Measurements from ENCODE around the gene TIMMDC1.
"Not testable (repeated sequence)": the region's sequence is repeated elsewhere in the genome, so short reads cannot be mapped to it uniquely, and the experiment has no call there.

TIMMDC1 gene

DNA sequence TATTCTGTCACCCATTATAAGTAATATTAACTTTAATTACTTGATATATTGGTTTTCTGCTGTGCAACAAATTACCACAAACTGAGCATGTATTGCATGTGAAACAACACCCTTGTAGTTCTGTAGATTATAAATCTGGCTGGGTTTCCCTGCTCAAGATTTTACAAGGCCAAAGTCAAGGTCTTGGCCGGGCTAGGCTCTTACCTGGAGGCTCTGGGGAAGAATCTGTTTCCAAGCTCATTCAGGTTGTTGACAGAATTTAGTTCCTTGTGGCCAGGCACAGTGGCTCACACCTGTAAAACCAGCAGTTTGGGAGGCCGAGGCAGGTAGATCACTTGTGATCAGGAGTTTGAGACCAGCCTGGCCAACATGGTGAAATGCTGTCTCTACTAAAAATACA is 16.3 kb downstream of the TIMMDC1 start:
- DNase-seq: no peak

DNA sequence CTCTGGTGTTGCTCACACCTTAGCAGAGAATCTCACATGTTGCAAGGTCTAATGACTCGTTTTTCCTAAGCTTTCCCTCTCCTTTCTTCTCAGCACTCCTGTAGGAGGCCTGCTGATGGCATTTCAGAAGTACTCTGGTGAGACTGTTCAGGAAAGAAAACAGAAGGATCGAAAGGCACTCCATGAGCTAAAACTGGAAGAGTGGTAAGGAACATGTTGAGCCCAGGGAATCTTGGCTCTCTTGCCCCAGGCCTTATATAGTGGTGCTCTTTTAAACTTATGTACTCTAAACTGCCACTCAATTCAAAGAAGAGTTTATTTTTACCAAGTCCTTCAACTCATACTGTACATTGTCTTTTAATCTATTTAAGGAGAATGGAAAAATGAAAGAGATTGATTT is 18.8 kb downstream of the TIMMDC1 start:
- DNase-seq: no peak

DNA sequence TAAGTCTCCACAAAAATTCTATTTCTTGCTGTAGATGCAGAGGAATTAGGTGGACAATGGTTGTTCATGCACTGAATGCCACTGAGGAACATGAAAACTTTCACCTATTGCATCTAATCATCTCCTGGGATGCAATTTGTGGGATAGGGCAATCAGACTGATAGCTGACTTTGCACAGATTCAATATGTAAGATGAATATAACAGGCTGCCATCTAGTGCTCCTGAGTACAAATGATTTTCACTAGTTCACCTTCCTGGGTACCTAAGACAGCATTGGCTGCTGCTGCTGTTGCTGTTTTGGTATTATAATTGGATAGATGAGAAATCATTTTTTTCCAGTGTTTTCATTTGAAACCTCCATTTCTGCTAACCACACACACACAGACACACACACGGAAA is 19.7 kb downstream of the TIMMDC1 start:
- DNase-seq: no peak

DNA sequence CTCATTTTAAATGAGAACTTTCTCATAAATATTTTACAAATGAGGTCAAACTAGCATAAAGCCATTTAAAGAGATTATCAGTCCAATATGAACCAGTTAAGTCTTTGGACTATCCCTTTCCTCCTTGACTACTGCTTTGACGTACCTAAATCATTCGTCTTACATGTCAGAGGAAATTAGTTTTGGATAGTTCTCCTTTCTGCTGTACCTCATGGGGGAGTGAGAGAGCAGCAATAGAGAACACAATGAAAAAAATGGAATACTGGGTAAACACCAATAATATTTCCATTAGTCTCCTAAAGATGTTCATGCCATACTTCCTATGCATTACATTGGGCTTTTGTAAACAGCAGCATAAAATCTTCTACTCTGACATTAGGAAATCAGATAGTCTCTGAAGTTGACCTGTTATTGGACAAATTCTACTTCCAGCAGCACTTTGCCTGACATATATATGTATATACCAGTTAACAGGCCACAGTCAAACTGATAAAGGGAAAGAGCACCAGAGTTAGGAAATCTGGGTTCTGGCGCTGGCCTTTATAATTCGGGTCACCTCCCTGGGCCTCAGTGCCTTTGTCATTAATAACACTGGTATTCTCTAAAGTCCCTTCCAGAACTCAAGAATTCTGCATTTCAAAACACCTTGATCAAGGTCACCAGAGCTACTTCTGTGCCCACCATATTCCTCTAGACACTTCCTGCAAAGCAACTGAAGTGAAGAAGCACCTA is 26.8 kb downstream of the TIMMDC1 start:
- no peak for DNase-seq

DNA sequence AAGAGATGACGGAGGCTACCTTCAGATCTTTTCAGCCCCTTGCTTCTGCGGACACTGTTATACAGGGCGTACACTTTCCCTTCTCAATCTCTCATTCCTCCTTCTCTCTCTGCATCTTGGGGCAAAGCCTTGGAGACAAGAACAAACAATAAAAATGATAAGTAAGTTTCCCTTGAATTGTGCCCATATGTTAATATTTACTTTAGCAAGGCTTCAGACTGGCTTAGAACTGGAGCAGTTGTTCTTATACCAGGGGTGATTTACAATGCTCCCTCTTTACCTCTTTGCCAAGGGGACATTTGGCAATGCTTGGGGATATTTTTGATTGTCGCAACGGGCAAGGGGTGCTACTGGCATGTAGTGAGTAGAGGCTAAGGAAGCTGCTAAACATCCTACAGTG is 29.4 kb downstream of the TIMMDC1 start:
- DNase-seq: no peak

DNA sequence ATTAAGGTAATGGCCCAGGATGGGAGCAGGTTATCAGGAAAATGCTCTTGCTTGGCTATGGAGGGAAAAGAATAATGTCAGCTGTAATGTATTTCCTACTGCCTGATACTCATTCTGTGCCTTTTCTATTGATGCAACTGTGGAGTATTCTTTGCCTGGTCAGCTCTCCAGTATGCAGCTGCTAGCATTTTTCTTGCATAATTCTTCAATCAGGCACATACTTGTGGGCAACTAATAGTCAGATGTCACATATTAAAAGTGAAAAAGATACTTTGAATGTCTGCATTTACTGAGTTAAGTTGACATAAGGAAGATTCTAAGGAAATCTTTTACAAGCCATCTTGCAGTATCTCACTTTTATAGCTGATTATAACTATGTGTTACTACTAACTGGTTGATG is 31.5 kb downstream of the TIMMDC1 start:
- DNase-seq: no peak

DNA sequence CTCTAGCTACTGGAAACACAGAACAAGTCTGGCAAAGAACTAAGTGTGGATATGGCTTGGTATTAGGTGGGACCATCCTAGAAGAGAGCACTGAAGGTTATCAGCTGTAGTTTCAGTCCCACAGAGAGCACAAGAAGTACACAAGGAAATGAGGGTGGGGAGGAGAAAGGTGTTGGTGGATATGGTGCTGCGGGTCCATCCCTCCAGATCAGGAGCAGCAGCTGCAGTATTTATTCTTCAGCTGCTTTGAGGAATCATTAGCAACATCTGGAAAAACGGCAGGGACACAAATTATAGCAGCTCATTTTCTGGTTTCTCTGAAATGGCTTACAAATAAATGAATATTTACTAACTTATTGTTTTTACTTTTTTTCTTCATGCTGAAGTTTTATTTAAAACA is 32.1 kb downstream of the TIMMDC1 start:
- no peak for DNase-seq

DNA sequence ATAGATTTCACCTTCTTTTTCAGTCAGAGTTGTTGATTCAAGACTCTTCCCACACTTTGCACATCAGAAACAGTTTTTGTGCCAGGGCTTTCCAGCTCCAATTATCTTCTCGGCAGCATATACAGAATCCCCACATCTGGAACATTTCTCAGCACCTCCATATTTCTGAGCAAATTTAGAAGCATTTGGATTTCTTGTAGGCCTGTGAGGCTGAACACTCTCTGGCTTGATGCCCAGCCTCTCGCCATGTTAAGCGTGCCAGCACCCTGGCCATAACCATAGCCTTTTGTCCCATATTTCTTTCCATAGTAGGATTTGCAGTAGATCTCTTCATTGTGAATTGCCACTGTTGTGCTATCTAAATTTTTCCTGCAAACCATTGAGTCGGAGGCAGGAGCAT is 32.8 kb downstream of the TIMMDC1 start:
- DNase-seq: no peak

DNA sequence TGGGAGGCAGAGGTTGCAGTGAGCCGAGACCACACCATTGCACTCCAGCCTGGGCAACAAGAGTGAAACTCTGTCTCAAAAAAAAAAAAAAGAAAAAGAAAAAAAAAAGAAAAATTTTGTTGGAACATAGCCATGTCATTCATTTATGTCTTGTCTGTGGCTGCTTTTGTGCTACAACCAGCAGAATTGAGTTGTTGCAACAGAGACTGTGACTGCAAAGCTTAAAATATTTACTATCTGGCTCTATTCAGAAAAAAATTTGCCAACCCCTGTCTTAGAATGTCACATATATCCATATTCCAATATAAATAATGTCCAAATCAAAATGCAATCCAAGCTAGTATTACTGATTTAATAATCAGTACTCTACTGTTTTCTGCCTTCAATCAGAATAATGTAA is 35.9 kb downstream of the TIMMDC1 start:
- no peak for DNase-seq

DNA sequence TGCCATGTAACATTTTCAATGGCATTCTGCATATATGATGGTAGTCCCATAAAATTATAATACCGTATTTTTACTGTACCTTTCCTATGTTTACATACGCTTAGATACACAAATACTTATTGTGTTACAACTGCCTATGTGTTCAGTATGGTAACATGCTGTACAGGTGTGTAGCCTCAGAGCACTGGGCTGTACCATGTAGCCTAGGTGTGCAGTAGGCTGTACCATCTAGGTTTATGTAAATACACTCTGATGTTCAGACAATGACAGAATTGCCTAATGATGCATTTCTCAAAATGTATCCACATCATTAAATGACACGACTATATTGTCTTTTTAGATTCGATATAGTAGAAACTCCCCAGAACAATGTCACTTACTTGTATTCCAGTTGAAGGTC is 38.4 kb downstream of the TIMMDC1 start:
- DNase-seq: no peak

DNA sequence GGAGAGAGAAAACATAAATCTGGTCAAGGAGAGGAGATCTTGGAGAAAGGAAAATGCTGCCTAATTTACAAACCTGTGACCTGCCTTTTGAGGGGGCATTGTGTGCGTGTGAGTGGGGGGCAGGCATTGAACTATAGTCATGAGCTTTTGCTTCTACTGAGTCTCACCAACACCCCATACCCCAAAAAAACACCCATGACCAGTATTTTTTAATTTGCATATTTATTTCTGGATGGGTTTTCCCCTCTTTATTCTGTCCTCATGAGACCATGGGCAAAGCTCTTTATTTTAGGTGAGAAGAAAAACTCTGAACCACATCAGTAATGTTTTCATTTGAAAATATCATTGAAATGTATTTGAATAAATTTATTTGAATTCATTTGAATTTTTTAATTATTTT is 40.4 kb downstream of the TIMMDC1 start:
- no peak for DNase-seq

DNA sequence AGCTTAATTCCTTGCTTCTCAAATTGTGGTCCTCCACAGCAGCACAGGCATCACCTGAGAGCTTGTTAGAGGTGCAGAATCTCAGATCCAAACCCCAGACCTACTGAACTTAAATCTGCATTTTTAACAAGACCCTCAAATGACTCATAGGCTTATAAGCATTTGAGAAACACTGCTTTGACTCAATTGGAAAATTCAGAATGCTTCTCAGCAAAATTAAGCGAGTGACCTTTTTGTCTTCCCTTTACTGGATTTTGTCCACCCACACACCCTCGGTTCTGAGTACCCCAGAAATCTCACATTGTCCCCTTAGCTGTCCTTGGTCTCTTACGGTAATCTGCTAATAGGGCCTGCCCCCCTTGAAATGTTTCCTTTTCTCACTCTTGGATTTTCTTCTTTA is 43.2 kb downstream of the TIMMDC1 start:
- DNase-seq: no peak

DNA sequence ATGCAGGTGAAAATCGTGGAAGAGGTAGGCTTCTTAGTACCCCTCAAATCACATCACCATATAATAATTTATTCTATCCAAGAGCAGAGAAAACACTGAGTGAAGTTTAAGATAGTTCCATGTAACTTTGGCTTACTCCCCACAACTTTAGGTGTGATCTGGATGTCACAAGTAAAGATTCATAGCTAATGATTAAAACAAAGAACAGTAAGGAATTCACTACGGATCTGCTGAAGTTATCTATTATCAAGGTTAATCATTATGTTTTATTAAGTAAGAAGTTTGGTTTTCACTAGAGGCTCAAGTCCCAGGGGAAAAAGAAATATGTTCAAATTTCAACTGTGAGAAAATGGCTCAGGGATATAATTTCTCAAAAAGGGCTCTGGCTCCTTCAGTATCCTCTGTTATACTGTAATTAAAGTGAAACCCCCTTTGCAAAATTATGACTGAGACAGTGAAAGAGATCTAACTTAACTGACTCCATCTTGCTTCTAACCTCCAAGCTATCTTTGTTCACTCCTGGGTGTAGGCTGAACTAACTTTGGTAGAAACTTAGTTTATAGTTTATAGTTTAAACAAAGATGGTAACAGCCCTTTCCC is 43.9 kb downstream of the TIMMDC1 start:
- DNase-seq: no peak

DNA sequence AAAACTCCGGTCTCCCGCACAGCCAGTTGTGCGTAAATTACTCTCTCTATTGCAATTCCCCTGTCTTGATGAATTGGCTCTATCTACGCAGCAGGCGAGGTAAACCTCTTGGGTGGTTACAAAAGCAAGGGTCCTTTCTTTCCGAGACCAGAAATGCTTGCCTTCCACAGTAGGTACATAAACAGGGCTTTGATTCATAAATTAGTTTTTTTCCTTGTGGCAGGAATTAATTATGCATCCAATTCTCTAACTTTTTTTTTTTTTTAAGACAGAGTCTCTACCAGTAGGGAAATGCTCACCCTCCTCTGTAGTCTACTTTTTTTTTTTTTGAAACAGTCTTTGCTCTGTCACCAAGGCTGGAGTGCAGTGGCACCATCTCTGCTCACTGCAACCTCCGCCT is 44.8 kb downstream of the TIMMDC1 start:
- DNase-seq: no peak

DNA sequence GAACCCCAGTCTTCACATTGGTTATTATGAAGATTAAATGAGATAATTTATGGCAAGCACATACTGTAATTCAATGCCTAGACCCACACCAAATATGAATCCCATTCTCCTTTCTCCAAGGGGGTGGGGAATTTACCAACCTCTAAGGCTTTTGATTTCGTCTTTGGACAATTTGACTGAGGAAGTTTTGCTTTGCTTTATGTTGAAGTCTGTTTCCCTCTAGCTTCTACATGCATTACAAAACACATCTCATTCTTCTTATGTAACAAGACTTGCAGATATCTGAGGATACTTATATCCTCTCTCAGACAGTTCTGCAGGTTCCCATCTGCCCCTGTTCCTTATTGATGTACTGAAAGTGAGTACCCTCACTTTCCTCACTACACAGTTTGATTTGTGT is 48.9 kb downstream of the TIMMDC1 start:
- no peak for DNase-seq

DNA sequence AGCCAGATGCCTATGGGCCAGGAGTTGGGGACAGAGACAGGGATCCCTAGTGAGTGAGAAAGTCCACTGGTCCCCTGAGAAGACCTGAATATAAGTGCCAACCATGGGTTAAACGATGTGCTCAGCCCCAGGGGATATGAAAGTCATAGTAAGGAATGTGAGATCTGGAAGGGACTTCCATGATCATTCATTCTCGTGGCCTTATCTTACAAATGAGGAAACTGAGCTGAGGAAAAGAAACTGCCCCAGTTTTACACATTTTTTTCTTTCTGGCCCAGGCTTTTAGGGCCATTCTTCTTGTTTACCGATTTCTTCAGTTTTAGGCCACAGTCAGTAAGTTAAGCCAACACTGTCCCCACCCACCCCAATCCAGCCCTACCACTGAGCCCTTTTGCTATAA is 50.0 kb downstream of the TIMMDC1 start:
- no peak for DNase-seq

DNA sequence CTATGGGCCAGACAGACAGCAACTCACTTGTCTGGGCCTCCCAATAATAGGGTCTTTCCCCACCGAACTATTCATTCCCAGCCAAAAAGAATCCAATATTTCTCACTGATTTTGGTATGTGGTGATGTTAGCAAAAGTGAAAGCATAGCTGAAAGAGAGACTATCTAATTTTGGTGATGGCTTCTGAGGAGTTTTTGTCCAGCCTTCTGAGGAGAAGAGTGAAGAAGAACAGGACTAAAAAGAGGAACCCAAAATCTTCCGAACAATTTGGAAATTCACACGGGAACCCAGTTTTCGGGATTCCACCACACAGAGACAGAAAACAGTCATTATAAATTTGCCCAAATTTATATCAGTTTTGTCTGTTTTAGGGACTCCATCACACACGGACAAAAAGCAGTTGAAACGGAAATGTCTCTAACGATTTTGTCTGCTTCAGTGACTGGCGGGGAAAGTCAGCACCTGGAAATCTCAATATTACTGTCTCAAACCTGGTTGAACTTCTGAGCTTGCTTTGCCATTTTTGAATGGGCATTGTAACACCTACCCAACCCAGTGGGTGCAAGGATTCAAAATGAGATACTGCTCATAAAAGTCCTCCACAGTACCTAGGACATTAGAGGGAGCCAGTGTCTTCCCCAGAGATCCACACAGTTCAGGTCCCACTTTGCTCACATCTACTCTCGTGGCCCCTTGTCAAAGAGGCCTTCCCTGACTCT is 52.0 kb downstream of the TIMMDC1 start:
- DNase-seq: no peak

DNA sequence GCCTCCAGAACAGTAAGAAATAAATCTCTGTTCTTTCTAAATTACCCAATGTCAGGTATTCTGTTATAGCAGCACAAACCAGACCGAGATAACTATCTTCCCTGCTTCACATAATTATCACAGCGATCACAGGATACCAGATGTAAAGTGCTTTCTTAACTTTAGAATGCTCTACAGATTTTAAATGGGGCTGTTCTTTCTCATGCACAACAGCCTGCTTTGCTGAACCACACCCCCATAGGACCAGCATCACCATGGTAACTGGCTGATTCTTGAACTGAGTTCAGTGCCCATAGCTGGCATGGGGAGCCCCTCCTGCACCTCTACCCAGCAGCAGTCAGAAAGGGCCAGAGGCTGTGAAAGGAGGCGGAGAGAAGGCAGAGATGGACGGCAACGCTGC is 53.3 kb downstream of the TIMMDC1 start:
- DNase-seq: no peak

DNA sequence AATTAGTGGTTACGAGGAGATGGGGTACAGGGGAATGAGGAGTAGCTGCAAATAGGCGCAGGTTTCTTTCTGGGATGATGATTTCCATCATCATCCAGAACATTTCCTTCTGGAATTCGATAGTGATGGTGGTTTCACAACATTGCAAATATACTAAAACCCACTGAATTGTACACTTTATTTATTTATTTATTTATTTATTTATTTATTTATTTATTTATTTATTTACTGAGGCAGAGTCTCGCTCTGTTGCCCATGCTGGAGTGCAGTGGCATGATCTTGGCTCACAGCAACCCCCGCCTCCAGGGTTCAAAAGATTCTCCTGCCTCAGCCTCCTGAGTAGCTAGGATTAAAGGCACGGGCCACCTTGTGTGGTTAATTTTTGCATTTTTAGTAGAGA is 54.6 kb downstream of the TIMMDC1 start:
- DNase-seq: not testable (repeated sequence)

DNA sequence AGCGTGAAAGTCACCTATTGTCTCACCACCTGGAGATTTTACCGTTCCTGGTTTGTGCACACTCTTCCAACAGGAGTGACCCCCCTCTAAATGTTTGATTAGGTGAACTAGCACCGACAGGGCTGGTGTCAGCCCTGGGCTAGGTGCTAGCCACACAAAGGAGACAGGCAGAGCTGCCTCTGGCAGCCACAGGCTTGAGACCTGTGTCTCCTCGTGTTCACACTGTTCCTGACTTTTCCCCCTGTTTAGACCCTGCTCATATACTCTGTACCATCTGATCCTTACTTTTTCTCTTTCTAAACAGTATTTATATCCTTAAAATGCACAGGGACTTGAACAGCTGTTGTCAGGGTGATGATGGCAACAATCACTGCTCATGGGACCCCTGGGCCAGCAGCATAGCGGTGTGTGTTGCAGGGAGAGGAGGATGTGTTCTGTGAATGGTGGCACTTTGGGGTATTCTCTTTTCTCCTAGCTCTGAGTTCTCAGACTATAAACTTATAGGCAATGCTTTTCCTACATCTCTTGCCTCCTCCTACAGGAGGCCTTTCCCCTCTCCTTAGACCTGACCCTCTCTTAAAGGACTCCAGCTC is 55.6 kb downstream of the TIMMDC1 start:
- DNase-seq: no peak

DNA sequence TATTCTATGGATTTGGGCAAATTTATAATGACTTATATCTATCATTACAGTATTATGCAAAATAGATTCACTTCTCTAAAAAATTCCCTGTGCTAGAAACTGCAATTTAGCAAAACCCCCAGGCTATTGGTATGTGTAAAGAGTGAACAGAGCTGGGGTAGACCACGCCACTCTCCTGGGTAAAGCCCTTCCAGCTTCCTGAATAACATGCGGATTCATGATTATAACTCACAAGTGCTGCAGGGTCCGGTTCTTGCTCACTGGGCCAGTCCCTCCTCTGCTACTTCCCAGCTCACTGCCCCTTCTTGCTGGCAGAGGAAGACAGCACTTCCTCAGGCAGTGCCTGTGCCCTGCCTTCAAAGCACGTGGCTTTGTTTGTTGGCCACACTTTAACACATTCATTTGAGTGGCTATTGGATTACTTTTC is 57.0 kb downstream of the TIMMDC1 start:
- no peak for DNase-seq

DNA sequence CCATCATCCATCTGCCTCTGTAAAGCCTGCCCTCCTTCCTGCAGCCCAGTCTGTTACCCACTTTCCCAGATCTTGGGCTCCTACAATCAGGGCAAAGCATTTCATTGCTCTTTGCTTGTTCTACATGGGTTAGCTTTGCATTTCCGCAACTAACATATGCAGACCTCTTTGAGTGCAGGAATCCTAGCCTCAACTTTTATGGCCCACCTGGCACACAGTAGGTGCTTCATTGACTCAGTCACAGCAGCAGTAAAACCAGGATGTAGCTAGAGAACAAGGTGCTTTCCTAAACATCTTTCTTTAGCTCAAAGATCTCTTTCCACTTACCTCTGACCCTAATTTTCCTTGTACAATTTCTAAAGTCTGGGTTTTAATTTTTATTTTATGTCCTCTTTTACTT is 57.6 kb downstream of the TIMMDC1 start:
- no peak for DNase-seq

DNA sequence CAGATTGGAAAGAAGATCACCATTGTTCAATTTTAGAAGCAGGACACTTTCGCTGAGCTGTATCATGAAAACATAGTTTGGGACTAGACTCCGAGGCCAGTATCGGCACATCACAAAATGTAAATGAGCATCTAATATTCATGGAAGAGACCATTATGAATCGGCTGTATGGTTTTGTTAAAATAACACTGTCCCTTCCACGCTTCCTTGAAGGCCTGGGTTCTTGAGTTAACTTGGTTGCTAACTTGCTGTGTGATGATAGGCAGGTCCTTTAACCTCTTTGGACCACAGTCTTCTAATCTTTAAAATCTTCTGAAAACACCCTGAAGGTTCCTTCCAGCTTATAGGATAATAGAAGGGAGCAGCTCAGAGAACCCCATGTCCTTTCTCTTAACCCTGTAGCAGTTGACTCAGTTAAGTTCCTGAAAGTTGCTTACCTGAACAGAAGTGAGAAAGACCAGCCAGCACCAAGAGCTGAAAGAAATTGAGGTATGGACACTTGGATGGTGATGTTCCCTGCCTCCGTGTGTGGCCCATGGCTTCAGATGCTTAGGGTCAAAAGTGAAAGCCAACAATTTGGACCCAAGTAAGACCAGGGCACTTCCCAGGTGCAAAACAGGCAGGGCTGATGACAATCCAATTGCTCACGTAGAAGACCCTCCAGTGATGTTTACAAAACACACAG is 59.0 kb downstream of the TIMMDC1 start:
- no peak for DNase-seq
